ENCODE measurements around the gene RWDD1. TPM values are rescaled to one million over a fixed set of nuclear protein-coding genes. Genes with fewer than 3 reads are reported as not detected.

Gene RWDD1
- total and polyA plus RNA-seq, 2 of the 13 experiments (the other 11 are each of a cell fraction or from before 2014, with no cell fraction given): 27.4 to 67.1 TPM

DNA sequence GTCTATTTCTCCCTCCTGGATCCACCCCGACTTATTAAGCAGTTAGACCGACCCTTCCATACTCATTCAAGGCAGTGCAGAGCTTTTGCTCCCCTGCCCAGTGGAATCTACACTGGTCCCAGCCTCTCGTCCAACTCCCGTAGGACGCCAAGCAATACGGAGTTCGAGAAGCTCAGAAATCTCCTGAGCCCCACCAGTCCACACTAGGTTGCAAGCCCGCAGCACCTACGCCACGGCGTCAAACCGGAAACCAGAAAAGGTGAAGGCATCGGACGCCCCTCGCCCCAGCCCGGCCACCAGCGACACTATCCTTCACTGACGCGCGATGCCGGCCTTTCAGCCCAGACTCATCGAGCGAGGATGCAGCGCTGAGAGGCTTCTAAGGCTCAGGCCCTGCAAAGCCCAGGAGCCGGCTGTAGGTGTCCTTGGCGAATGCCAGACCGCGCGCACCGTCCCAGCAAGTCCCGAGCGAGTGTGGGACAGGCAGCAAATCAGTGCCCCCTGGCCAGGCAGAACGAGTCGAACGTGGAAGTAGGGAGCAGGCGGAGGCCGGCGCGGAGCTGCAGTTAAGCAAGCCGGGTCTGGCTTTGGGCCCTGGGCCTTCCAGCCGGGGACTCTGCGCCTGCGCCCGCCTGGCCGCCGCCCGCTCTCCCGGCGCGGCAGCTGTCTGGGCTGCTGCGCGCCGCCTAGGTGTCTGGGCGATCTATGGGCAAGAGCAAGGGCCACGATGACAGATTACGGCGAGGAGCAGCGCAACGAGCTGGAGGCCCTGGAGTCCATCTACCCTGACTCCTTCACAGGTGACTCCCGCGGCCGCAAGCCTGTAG is at the start of gene RWDD1 (continued):
- no peak for TF ChIP-seq TCF12 (IDR thresholded peaks at IDR 0.05)
- peak; percentile 86; the same call in 1 of the 2 replicates for TF ChIP-seq TCF12 (CRISPR knock-in tag; IDR thresholded peaks at IDR 0.05)
- no peak for TF ChIP-seq SRSF4 (IDR thresholded peaks at IDR 0.05; ENCODE audit: low read depth, low read length, poor library complexity, severe bottlenecking)
- peak; percentile 98 for TF ChIP-seq ARID4A (CRISPR knock-in tag; IDR thresholded peaks at IDR 0.05; ENCODE audit: borderline replicate concordance)
- peak; percentile 91 for TF ChIP-seq EED (CRISPR knock-in tag; IDR thresholded peaks at IDR 0.05)
- TF ChIP-seq, protein P1, sequence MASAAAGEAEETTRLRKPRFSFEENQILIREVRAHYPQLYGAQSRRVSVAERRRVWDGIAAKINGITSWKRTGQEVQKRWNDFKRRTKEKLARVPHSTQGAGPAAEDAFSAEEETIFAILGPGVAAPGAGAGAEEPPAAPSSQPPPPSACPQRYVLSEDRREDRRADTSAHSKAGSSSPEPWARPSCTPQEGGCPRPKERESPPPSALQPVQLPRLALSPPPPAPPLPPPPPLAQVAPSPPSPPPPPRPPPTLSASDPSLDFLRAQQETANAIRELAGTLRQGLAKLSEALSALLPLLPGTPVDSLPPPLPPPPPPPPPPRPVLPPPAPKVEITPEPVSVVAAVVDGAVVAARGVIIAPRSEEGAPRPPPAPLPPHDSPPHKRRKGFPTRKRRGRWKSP (CRISPR knock-in tag; IDR thresholded peaks at IDR 0.05): peak; percentile 98
- TF ChIP-seq POLR2G (IDR thresholded peaks at IDR 0.05; ENCODE audit: low read depth, low read length): peak; percentile 95
- TF ChIP-seq ZNF879 (CRISPR knock-in tag; IDR thresholded peaks at IDR 0.05): no peak
- 0 out of 2 replicates have a peak, but pooled peaks have one; percentile 73 for TF ChIP-seq NFATC3 (CRISPR knock-in tag; IDR thresholded peaks at IDR 0.05)
- peak; percentile 97 for TF ChIP-seq HDAC1 (CRISPR knock-in tag; IDR thresholded peaks at IDR 0.05)
- 0 out of 2 replicates have a peak, but pooled peaks have one; percentile 13 for TF ChIP-seq SP5 (CRISPR knock-in tag; IDR thresholded peaks at IDR 0.05; ENCODE audit: borderline replicate concordance, low read depth)
- no peak for TF ChIP-seq PBX2 (CRISPR knock-in tag; IDR thresholded peaks at IDR 0.05)
- peak; percentile 70; the same call in 1 of the 2 replicates for TF ChIP-seq FOXJ3 (CRISPR knock-in tag; IDR thresholded peaks at IDR 0.05; ENCODE audit: borderline replicate concordance)
- peak; percentile 99 for TF ChIP-seq SAFB2 (CRISPR knock-in tag; IDR thresholded peaks at IDR 0.05; ENCODE audit: borderline replicate concordance, low read depth)
- TF ChIP-seq ZNF225 (CRISPR knock-in tag; IDR thresholded peaks at IDR 0.05): peak; percentile 88; the same call in 1 of the 2 replicates
- no peak for TF ChIP-seq NR2F2 (IDR thresholded peaks at IDR 0.05; ENCODE audit: borderline replicate concordance, low read depth)
- TF ChIP-seq ZNF253 (CRISPR knock-in tag; IDR thresholded peaks at IDR 0.05; ENCODE audit: borderline replicate concordance): peak; percentile 82; the same call in 1 of the 2 replicates
- TF ChIP-seq RAD21 (CRISPR knock-in tag; IDR thresholded peaks at IDR 0.05): peak; percentile 39
- TF ChIP-seq ZUFSP (CRISPR knock-in tag; IDR thresholded peaks at IDR 0.05; ENCODE audit: borderline replicate concordance): no peak
- peak; percentile 90 for TF ChIP-seq PHF5A (CRISPR knock-in tag; IDR thresholded peaks at IDR 0.05; ENCODE audit: low read depth, unreplicated experiment)
- TF ChIP-seq SETDB1 (CRISPR knock-in tag; IDR thresholded peaks at IDR 0.05; ENCODE audit: borderline replicate concordance): no peak

Data from HepG2 (cell line).